GM10266 (cell line): Measurements from ENCODE around the gene PLXNA2.

Experiments used
- DNase-seq: peaks from one replicate; pipeline ENCODE4 v3.0.0; 2012; ENCODE audit errors: extremely low spot score
- CTCF ChIP-seq: IDR thresholded peaks from 2 replicates; pipeline ENCODE4 v1.5.1; 2012; ENCODE audit warnings: mild to moderate bottlenecking, low read depth; ENCODE audit not compliant: control insufficient read depth, insufficient read depth; ENCODE audit errors: missing control alignments

The PLXNA2 gene

DNA sequence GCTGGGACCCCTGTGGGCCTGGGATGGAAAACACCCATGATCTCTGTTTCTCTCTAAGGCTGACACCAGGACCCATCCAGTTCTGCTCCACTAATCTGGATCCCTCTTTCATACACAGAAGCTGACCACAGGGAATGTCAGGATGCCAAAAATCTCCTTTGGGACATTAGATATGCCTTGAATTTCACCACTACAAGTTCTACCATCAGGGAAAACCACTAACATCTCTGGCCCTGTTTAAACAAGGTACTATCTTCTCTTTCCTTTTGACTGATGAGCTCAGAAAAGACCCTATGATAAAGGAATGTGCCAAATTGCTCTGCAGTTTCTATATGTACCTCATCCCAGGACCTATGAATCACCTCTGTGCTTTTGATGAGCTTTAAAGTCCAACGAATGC is 10.2 kb upstream of the PLXNA2 start:
- TF ChIP-seq CTCF = no peak
- DNase-seq = no peak

GRCh38 chr1:208252836-208253576 is 8.8 kb upstream of the PLXNA2 start:
- no peak for TF ChIP-seq CTCF
- DNase-seq = no peak

DNA sequence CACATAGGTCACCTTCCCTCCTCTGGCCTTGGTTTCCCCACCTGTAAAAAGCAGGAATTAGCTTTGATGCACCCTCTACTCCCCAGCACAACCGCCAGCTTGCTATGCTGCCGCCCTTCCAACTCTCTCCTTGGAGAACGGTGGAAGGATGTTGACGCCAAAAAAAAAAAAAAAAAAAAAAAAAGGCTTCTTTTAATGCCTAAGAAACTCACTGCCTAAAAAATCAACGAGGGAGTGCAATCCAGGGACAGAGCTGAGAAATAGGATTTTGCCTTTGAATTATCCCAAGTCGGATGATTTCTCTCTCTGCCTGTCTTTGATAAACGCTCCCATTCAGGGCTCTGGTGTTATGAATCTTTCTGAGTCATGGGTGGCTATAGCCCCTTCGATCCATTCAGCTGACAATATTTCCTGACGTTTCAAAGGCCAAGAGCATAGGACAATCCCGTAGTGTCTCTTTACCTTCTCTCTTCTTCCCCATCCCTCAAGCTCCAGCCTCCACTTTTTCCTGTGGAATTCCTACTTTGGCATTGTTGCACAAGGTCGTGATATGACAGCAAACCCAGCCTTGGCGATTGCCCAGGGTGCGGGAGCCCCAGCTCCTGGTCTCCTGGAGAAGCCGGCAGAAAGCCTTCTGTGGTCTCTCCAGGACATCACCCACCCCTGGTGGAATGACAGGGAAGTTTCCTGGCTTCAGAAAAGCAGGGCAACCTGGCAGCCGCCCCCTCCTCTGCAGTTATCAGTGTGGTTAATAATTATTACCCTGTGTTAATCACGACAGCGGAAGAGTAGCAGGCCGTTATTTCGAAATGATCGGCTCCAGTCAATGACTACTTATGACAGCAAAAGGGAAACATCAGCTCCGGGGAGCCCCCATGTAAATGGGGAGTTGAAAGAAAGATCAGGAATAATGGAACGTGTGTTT is 8.0 kb upstream of the PLXNA2 start:
- TF ChIP-seq CTCF = no peak
- DNase-seq = no peak

GRCh38 chr1:208251015-208251414 is 6.8 kb upstream of the PLXNA2 start:
- TF ChIP-seq CTCF = no peak
- no peak for DNase-seq

DNA sequence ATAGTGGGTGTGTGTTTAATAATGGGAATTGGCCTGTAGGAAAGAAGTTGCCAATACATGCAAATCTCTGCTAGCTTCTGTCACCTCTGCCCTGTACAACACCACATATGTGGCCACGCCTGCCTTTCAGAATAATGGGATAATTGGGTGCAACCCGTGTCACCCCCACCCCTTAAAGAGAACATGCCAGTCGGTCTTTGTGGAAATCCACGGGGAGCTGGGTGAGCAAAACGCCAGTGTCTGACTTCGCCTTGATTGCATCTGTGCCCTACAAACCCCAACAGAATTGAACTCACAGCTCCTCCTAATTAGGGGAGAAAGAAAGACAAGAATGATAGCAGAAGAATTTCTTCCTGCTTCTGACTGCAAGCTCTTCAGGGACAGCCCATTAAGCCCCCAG is 6.4 kb upstream of the PLXNA2 start:
- no peak for TF ChIP-seq CTCF
- DNase-seq = no peak

GRCh38 chr1:208248991-208249696 is 5.0 kb upstream of the PLXNA2 start:
- no peak for DNase-seq
- TF ChIP-seq CTCF = no peak

GRCh38 chr1:208248307-208248801 is 4.2 kb upstream of the PLXNA2 start:
- TF ChIP-seq CTCF = no peak
- DNase-seq = no peak
